Effector memory CD4-positive, alpha-beta T cell (primary cell): ENCODE measurements around the gene TNFRSF8.
A peak's percentile ranks its signal among the peaks of the same experiment; 100 is the strongest.

Source experiments
- DNase-seq, 3 donors: peaks; one replicate each; pipeline ENCODE4 v3.0.0-alpha.2; 2020
- H3K27ac ChIP-seq: 2 replicates; pipeline ENCODE4 v1.7.0; 2013; ENCODE audit warnings: mild to moderate bottlenecking, low read length, moderate library complexity; ENCODE audit not compliant: insufficient read depth, poor library complexity, severe bottlenecking
- H3K27me3 ChIP-seq: replicated peaks from 2 replicates; pipeline ENCODE4 v1.7.0; 2013; ENCODE audit warnings: mild to moderate bottlenecking, low read length; ENCODE audit not compliant: insufficient read depth, control insufficient read depth, poor library complexity, severe bottlenecking
- H3K36me3 ChIP-seq: 2 replicates; pipeline ENCODE4 v1.7.0; 2013; ENCODE audit warnings: mild to moderate bottlenecking, low read length, moderate library complexity; ENCODE audit not compliant: control insufficient read depth, insufficient read depth
- H3K4me1 ChIP-seq: 2 replicates; pipeline ENCODE4 v1.7.0; 2013; ENCODE audit warnings: low read length, mild to moderate bottlenecking; ENCODE audit not compliant: control insufficient read depth, insufficient read depth, poor library complexity, severe bottlenecking
- H3K4me3 ChIP-seq: 2 replicates; pipeline ENCODE4 v1.7.0; 2013; ENCODE audit warnings: low read length, low read depth, mild to moderate bottlenecking; ENCODE audit not compliant: insufficient read depth, poor library complexity, severe bottlenecking
- H3K9me3 ChIP-seq: 2 replicates; pipeline ENCODE4 v1.7.0; 2013; ENCODE audit warnings: mild to moderate bottlenecking, low read length, moderate library complexity; ENCODE audit not compliant: control insufficient read depth

The TNFRSF8 gene

GRCh38 chr1:12188657-12189327 lies 125.7 kb downstream of the TNFRSF8 start:
- H3K27ac ChIP-seq, result peak overlapping the region; percentile 43
- H3K4me1 ChIP-seq, result peaks cover 32% of the 10 kb centered on the region
- H3K27me3 ChIP-seq, result no peaks in the 10 kb centered on the region
- H3K4me3 ChIP-seq, result no peak overlapping the region
- H3K9me3 ChIP-seq, result no peaks in the 10 kb centered on the region
- peaks cover 66% of the 10 kb centered on the region for H3K36me3 ChIP-seq
- DNase-seq, result no peak

GRCh38 chr1:12189328-12189682 lies 126.2 kb downstream of the TNFRSF8 start:
- no peaks in the 10 kb centered on the region for H3K9me3 ChIP-seq
- H3K4me3 ChIP-seq, result no peak overlapping the region
- peaks cover 71% of the 10 kb centered on the region for H3K36me3 ChIP-seq
- peaks cover 27% of the 10 kb centered on the region for H3K4me1 ChIP-seq
- DNase-seq, result no peak
- peak overlapping the region; percentile 43 for H3K27ac ChIP-seq
- H3K27me3 ChIP-seq, result no peaks in the 10 kb centered on the region

- Histone ChIP-seq H3K4me1 (peaks cover 8% of the 10 kb centered on the region), H3K27ac (no peak overlapping the region), H3K36me3 (peaks cover 86% of the 10 kb centered on the region)
Measured at GRCh38 chr1:12191242-12192032, 128.3 kb downstream of the TNFRSF8 start.

More at GRCh38 chr1:12191242-12192032, 128.3 kb downstream of the TNFRSF8 start:
- no peaks in the 10 kb centered on the region for H3K9me3 ChIP-seq
- no peaks in the 10 kb centered on the region for H3K27me3 ChIP-seq
- no peak overlapping the region for H3K4me3 ChIP-seq
- no peak for DNase-seq
